Keratinocyte (primary cell): Measurements from ENCODE around the gene HINFP. TPM values are rescaled to one million over a fixed set of nuclear protein-coding genes. Genes with fewer than 3 reads are reported as not detected.

Experiments
- DNase-seq: peaks from one replicate; pipeline ENCODE4 v3.0.0-alpha.2; 2011; ENCODE audit warnings: low read depth, missing footprints, low spot score
- FAIRE-seq: peaks from 2 replicates; lab custom pipeline; 2011; peaks lifted over from hg19 to GRCh38; lab: Jason Lieb, UNC
- H2AFZ ChIP-seq: 2 replicates; pipeline ENCODE4 v1.6.0; 2012; ENCODE audit warnings: low read length, control low read depth, inconsistent platforms; ENCODE audit not compliant: control insufficient read depth
- H3K27ac ChIP-seq: 2 replicates; pipeline ENCODE4 v1.5.1; 2011; ENCODE audit warnings: low read length; ENCODE audit not compliant: control insufficient read depth, insufficient read depth
- H3K27me3 ChIP-seq: 3 replicates; pipeline ENCODE4 v1.6.0; 2011; ENCODE audit warnings: low read length; ENCODE audit not compliant: control insufficient read depth, insufficient read depth; ENCODE audit errors: extremely low read depth
- H3K36me3 ChIP-seq, 2 experiments: 2 replicates in 1 of 2; 3 replicates in 1 of 2; pipeline ENCODE4 v1.5.1; 2011; ENCODE audit warnings: low read length in 2 of 2, mild to moderate bottlenecking in 1 of 2; ENCODE audit not compliant: control insufficient read depth in 2 of 2, insufficient read depth in 2 of 2; ENCODE audit errors: extremely low read depth in 1 of 2
- H3K4me1 ChIP-seq: 3 replicates; pipeline ENCODE4 v1.5.1; 2011; ENCODE audit warnings: low read length; ENCODE audit not compliant: control insufficient read depth, insufficient read depth; ENCODE audit errors: extremely low read depth
- H3K4me2 ChIP-seq: 3 replicates; pipeline ENCODE4 v1.6.0; 2011; ENCODE audit warnings: low read depth, low read length; ENCODE audit not compliant: control insufficient read depth, insufficient read depth; ENCODE audit errors: extremely low read depth
- H3K4me3 ChIP-seq, 3 experiments: fragments of 200-600 bp in 1 of 3; sonication (generic) in 1 of 3; 2 replicates in 2 of 3; 3 replicates in 1 of 3; pipeline ENCODE4 v1.5.1; 2011 to 2016; ENCODE audit warnings: low read length in 3 of 3, mild to moderate bottlenecking in 3 of 3, control low read depth in 2 of 3, inconsistent platforms in 1 of 3, low read depth in 1 of 3, mixed read lengths in 1 of 3, mixed run types in 1 of 3, moderate library complexity in 1 of 3; ENCODE audit not compliant: control insufficient read depth in 2 of 3, insufficient read depth in 2 of 3; ENCODE audit errors: extremely low read depth in 1 of 3
- H3K79me2 ChIP-seq: 2 replicates; pipeline ENCODE4 v1.6.0; 2012; ENCODE audit warnings: low read length; ENCODE audit not compliant: control insufficient read depth, insufficient read depth
- H3K9ac ChIP-seq: 3 replicates; pipeline ENCODE4 v1.6.0; 2011; ENCODE audit warnings: low read length; ENCODE audit not compliant: control insufficient read depth, insufficient read depth; ENCODE audit errors: extremely low read depth
- H3K9me1 ChIP-seq: 3 replicates; pipeline ENCODE4 v1.6.0; 2011; ENCODE audit warnings: low read length; ENCODE audit not compliant: control insufficient read depth, insufficient read depth; ENCODE audit errors: extremely low read depth
- H3K9me3 ChIP-seq: 2 replicates; pipeline ENCODE4 v1.5.1; 2012; ENCODE audit warnings: low read depth, low read length; ENCODE audit not compliant: control insufficient read depth
- H4K20me1 ChIP-seq: 3 replicates; pipeline ENCODE4 v1.6.0; 2011; ENCODE audit warnings: low read length; ENCODE audit not compliant: control insufficient read depth, insufficient read depth; ENCODE audit errors: extremely low read depth
- EZH2 ChIP-seq: IDR thresholded peaks from one replicate; pipeline ENCODE4 v1.6.1; 2012; ENCODE audit warnings: inconsistent platforms, mild to moderate bottlenecking, low read length, moderate library complexity
- dilution Hi-C: fragments of 300-500 bp; cut with MboI; formaldehyde crosslinking; loops from one replicate; pipeline ENCODE4 v1.7.0; 2020; ENCODE audit warnings: low sequenced_read_pairs; ENCODE audit not compliant: extremely low pct_ligation_motif_present
- polyA plus RNA-seq, 5 experiments: library from polyadenylated mRNA; depleted of rRNA in 3 of 5; stranded (reverse) in 3 of 5; stranded (forward) in 1 of 5; unstranded in 1 of 5; fragments of >200 nt; gene quantifications; 1 replicate in 1 of 5; 2 replicates in 3 of 5; 3 replicates in 1 of 5; pipeline versions ENCODE4 v1.2.1 to v1.2.3, GENCODE V29; 2011 to 2012; ENCODE audit warnings: missing spikeins in 2 of 5, low read depth in 1 of 5, low replicate concordance in 1 of 5
- TF ChIP-seq, protein P1 (sequence below), 3 experiments: IDR thresholded peaks in 1 of 3; conservative IDR thresholded peaks in 1 of 3; optimal IDR thresholded peaks in 1 of 3; 2 replicates in 2 of 3; 3 replicates in 1 of 3; pipeline versions ENCODE3 to v1.5.1; 2011; ENCODE audit warnings: low read length in 3 of 3, mild to moderate bottlenecking in 3 of 3, moderate library complexity in 2 of 3, control low read depth in 1 of 3, inconsistent platforms in 1 of 3; ENCODE audit not compliant: insufficient read depth in 2 of 3; ENCODE audit errors: extremely low read depth in 1 of 3

The HINFP gene
- polyA plus RNA-seq, 1 donor (not counting 4 experiments of a cell fraction or from before 2014, with no cell fraction given): 15.6 TPM

DNA sequence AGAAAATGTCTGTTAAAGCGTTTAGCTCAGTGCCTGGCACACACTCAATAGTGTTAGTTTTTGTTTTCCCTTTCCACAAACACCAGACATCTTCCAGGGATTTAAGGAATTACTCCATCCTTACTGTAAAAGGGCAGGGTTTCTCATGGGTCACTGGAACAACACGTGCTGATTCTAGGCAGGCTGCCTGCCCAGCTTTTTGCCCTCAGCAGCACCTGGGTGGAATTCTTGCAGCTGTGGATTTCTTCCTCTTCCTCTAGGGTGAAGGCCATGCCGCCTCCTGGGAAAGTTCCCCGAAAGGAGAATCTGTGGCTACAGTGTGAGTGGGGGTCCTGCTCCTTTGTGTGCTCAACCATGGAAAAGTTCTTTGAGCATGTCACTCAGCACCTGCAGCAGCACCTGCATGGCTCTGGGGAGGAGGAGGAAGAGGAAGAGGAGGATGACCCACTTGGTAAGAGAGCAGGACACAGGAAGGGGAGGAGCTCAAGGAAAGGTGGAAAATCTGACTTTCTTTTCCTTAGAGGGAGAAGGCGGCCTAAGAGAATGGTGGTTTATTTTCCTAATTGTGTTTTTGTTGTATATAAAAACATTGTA, 5.4 kb downstream of the HINFP start:
- Histone ChIP-seq H3K27me3 (no peaks in the 10 kb centered on the region), H2AFZ (no peak overlapping the region), H3K4me2 (no peak overlapping the region), H3K36me3 (peaks cover 13 to 21% of the 10 kb centered on the region in 2 experiments), H3K9ac (no peak overlapping the region), H3K27ac (no peak overlapping the region), H3K9me1 (no peaks in the 10 kb centered on the region), H3K4me1 (peaks cover 14% of the 10 kb centered on the region), H4K20me1 (no peaks in the 10 kb centered on the region), H3K9me3 (no peaks in the 10 kb centered on the region), H3K4me3 (no peak overlapping the region), H3K79me2 (peaks cover 22% of the 10 kb centered on the region)
- DNase-seq (no peak), FAIRE-seq (no peak)
- dilution Hi-C loops: no loop called here
- TF ChIP-seq, protein P1, sequence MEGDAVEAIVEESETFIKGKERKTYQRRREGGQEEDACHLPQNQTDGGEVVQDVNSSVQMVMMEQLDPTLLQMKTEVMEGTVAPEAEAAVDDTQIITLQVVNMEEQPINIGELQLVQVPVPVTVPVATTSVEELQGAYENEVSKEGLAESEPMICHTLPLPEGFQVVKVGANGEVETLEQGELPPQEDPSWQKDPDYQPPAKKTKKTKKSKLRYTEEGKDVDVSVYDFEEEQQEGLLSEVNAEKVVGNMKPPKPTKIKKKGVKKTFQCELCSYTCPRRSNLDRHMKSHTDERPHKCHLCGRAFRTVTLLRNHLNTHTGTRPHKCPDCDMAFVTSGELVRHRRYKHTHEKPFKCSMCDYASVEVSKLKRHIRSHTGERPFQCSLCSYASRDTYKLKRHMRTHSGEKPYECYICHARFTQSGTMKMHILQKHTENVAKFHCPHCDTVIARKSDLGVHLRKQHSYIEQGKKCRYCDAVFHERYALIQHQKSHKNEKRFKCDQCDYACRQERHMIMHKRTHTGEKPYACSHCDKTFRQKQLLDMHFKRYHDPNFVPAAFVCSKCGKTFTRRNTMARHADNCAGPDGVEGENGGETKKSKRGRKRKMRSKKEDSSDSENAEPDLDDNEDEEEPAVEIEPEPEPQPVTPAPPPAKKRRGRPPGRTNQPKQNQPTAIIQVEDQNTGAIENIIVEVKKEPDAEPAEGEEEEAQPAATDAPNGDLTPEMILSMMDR (optimal IDR thresholded peaks at IDR 0.05 in 1 of 3, IDR thresholded peaks at IDR 0.05 in 1 of 3, conservative IDR thresholded peaks at IDR 0.05 in 1 of 3; ENCODE audit: extremely low read depth in 1 of 3, insufficient read depth in 2 of 3, low read length in 3 of 3): no peak
- TF ChIP-seq EZH2: no peak

DNA sequence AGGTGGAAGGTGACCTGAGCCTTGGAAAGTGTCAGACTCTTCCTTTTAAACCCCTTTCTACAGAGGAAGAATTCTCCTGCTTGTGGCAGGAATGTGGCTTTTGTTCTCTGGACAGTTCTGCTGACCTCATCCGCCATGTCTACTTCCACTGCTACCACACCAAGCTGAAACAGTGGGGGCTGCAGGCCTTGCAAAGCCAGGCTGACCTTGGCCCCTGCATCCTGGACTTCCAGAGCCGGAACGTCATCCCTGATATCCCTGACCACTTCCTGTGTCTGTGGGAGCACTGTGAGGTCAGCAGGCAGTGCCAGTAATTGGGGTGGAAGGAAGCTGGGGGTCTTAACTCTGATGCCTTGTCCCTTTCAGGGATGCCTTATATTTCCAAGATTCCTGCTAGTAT, 9.3 kb downstream of the HINFP start:
- TF ChIP-seq, protein P1 (optimal IDR thresholded peaks at IDR 0.05 in 1 of 3, IDR thresholded peaks at IDR 0.05 in 1 of 3, conservative IDR thresholded peaks at IDR 0.05 in 1 of 3; ENCODE audit: extremely low read depth in 1 of 3, insufficient read depth in 2 of 3, low read length in 3 of 3): no peak
- no peak for TF ChIP-seq EZH2
- Histone ChIP-seq H3K4me1 (peaks cover 2% of the 10 kb centered on the region), H3K79me2 (peaks cover 2% of the 10 kb centered on the region), H3K9me3 (no peaks in the 10 kb centered on the region), H3K27ac (no peak overlapping the region), H3K36me3 (peaks cover 22 to 41% of the 10 kb centered on the region in 2 experiments), H3K9me1 (no peaks in the 10 kb centered on the region), H3K4me2 (no peak overlapping the region), H4K20me1 (no peaks in the 10 kb centered on the region), H3K4me3 (no peak overlapping the region), H3K9ac (no peak overlapping the region), H3K27me3 (no peaks in the 10 kb centered on the region), H2AFZ (no peak overlapping the region)
- DNase-seq (no peak), FAIRE-seq (no peak)
- dilution Hi-C loops: no loop called here
